ENCODE data around the gene UBN1. TPM values are rescaled to one million over a fixed set of nuclear protein-coding genes. Genes with fewer than 3 reads are reported as not detected.

UBN1 gene
- total and polyA plus RNA-seq, 2 of the 13 experiments (the other 11 are each of a cell fraction or from before 2014, with no cell fraction given), result 10.6 to 23.5 TPM

DNA sequence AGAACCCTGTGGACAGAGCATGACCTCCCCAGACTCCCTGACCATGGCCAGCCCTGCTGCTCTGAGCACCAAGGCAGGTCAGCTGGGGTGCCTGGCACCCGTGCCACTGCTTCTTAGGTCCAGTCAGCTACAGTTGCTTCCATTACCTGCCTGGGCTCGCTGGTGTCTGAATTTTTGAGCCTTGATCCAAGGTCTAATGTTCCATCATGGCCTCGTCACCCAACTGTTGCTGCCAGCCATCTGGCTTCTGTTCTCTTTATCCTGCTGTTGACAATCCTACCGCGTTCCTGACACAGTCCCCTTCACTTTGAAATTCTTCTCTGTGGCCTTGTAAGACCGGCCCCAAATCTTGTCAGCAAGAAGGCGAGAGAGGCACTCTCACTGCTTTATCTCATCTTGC lies 16.9 kb upstream of the UBN1 start:
- Histone ChIP-seq H2AFZ (ENCODE audit: low read length) (no peak overlapping the region), H3K9ac (ENCODE audit: insufficient read depth, low read depth, low read length) (no peak overlapping the region), H4K20me1 (ENCODE audit: insufficient read depth, low read length) (no peaks in the 10 kb centered on the region), H3K27ac (ENCODE audit: extremely low read length, insufficient read depth, low read length) (no peak overlapping the region), H3K79me2 (ENCODE audit: insufficient read depth, low read length) (peaks cover 3% of the 10 kb centered on the region), H3K27me3 (ENCODE audit: control insufficient read depth in 1 of 2, insufficient read depth in 2 of 2, low read length in 2 of 2) (no peaks in the 10 kb centered on the region), H3K9me3 (ENCODE audit: low read length) (no peaks in the 10 kb centered on the region), H3K4me1 (ENCODE audit: insufficient read depth, low read length) (no peaks in the 10 kb centered on the region), H3K4me2 (ENCODE audit: low read depth, low read length) (no peak overlapping the region), H3K36me3 (replicated peaks in 1 of 2; ENCODE audit: control insufficient read depth in 1 of 2, insufficient read depth in 2 of 2, low read length in 2 of 2) (peaks cover 37 to 84% of the 10 kb centered on the region in 2 experiments), H3K4me3 (replicated peaks in 1 of 3; ENCODE audit: insufficient read depth in 1 of 3, low read depth in 2 of 3, low read length in 3 of 3) (no peak overlapping the region)
- intact Hi-C loops (cut with micrococcal nuclease; ENCODE audit: unreplicated experiment), result no loop called here
- ATAC-seq, result no peak
- TF ChIP-seq NAIF1 (CRISPR knock-in tag; IDR thresholded peaks at IDR 0.05; ENCODE audit: borderline replicate concordance), result no peak
- no peak for TF ChIP-seq ZNF629 (CRISPR knock-in tag; conservative IDR thresholded peaks at IDR 0.05)
- TF ChIP-seq TFE3 (CRISPR knock-in tag; IDR thresholded peaks at IDR 0.05), result no peak
- peak; percentile 20 for TF ChIP-seq RBM22 (optimal IDR thresholded peaks at IDR 0.05; ENCODE audit: low read length)
- no peak for TF ChIP-seq PHB2 (IDR thresholded peaks at IDR 0.05; ENCODE audit: partially characterized antibody)
- TF ChIP-seq KDM5A (IDR thresholded peaks at IDR 0.05; ENCODE audit: borderline replicate concordance, low read length), result no peak
- no TSS peak for BruUV-seq (replicated peaks)
- FAIRE-seq, result no peak
- ChIA-PET POLR2A (no interaction called here), CTCF (ENCODE audit: low intra/inter-chr PET ratio, low total read pairs) (no interaction called here)
- DNase-seq (ENCODE audit: low spot score), result no peak
- WGBS (ENCODE audit: low lambda C conversion rate), result 98% methylated on average over 7 of the region's 7 CpGs
- in situ Hi-C loops (cut with HindIII; ENCODE audit: extremely low pct_ligation_motif_present, low pct_unique_long_range_greater_than_20kb), result no loop called here

DNA sequence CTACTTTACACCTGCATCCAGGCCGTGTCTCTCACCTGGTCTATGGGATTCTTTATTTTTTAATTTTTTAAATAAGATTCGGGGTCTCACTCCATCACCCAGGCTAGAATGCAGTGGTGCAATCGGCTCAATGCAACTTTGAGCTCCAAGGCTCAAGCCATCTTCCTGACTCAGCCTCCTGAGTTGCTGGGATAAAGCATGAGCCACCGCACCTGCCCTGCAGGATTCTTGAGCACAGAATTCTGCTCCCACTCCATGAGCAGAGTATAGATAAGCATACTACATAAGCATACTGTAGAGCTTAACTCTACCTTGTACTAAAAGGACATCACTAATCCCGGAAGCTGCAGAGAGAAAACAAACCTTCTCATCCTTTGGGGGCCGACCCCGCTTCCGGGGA lies 15.7 kb upstream of the UBN1 start:
- Histone ChIP-seq H3K79me2 (ENCODE audit: insufficient read depth, low read length) (peaks cover 8% of the 10 kb centered on the region), H3K4me2 (ENCODE audit: low read depth, low read length) (no peak overlapping the region), H2AFZ (ENCODE audit: low read length) (no peak overlapping the region), H3K9ac (ENCODE audit: insufficient read depth, low read depth, low read length) (no peak overlapping the region), H3K4me3 (replicated peaks in 1 of 3; ENCODE audit: insufficient read depth in 1 of 3, low read depth in 2 of 3, low read length in 3 of 3) (no peak overlapping the region), H3K36me3 (replicated peaks in 1 of 2; ENCODE audit: control insufficient read depth in 1 of 2, insufficient read depth in 2 of 2, low read length in 2 of 2) (peaks cover 34 to 83% of the 10 kb centered on the region in 2 experiments), H3K9me3 (ENCODE audit: low read length) (no peaks in the 10 kb centered on the region), H4K20me1 (ENCODE audit: insufficient read depth, low read length) (no peaks in the 10 kb centered on the region), H3K27ac (ENCODE audit: extremely low read length, insufficient read depth, low read length) (no peak overlapping the region), H3K27me3 (ENCODE audit: control insufficient read depth in 1 of 2, insufficient read depth in 2 of 2, low read length in 2 of 2) (no peaks in the 10 kb centered on the region), H3K4me1 (ENCODE audit: insufficient read depth, low read length) (no peaks in the 10 kb centered on the region)
- CTCF ChIA-PET (ENCODE audit: low intra/inter-chr PET ratio, low total read pairs), result no interaction called here
- BruUV-seq (replicated peaks), result no TSS peak
- FAIRE-seq (no peak), ATAC-seq (no peak), DNase-seq (ENCODE audit: low spot score) (no peak)
- no peak for TF ChIP-seq JARID2 (CRISPR knock-in tag; IDR thresholded peaks at IDR 0.05; ENCODE audit: insufficient replicate concordance)
- TF ChIP-seq ZNF256 (CRISPR knock-in tag; conservative IDR thresholded peaks at IDR 0.05), result no peak
- no peak for TF ChIP-seq MAZ (IDR thresholded peaks at IDR 0.05; ENCODE audit: borderline replicate concordance, low read depth, low read length)
- TF ChIP-seq MAZ (CRISPR knock-in tag; IDR thresholded peaks at IDR 0.05; ENCODE audit: low read depth), result no peak
- TF ChIP-seq ZNF775 (CRISPR knock-in tag; IDR thresholded peaks at IDR 0.05; ENCODE audit: borderline replicate concordance), result no peak
- TF ChIP-seq ZNF121 (CRISPR knock-in tag; IDR thresholded peaks at IDR 0.05), result no peak
- no peak for TF ChIP-seq RFX1 (IDR thresholded peaks at IDR 0.05)
- intact Hi-C loops (cut with micrococcal nuclease; ENCODE audit: unreplicated experiment), result no loop called here
- POLR2A ChIA-PET, result no interaction called here
- 95% methylated on average over 8 of the region's 8 CpGs for whole genome bisulfite sequencing (ENCODE audit: low lambda C conversion rate)
- in situ Hi-C loops (cut with HindIII; ENCODE audit: extremely low pct_ligation_motif_present, low pct_unique_long_range_greater_than_20kb), result no loop called here

Measured in HepG2 (cell line).